ENCODE results near the gene TSPAN10.
"Not testable (repeated sequence)": the region's sequence is repeated elsewhere in the genome, so short reads cannot be mapped to it uniquely, and the experiment has no call there.

The TSPAN10 gene

GRCh38 chr17:81609541-81610311, 27.3 kb upstream of the TSPAN10 start:
- Histone ChIP-seq H3K9me3 (ENCODE audit: control insufficient read depth, insufficient read depth, low read length) (no peaks in the 10 kb centered on the region), H3K4me3 (ENCODE audit: low read depth, low read length) (no peak overlapping the region), H3K4me1 (ENCODE audit: control insufficient read depth, insufficient read depth, low read length) (no peaks in the 10 kb centered on the region), H3K9ac (ENCODE audit: low read depth, low read length) (no peak overlapping the region), H3K27me3 (ENCODE audit: control insufficient read depth, insufficient read depth, low read length) (no peaks in the 10 kb centered on the region), H3K36me3 (ENCODE audit: control insufficient read depth, insufficient read depth, low read length) (peaks cover 26% of the 10 kb centered on the region)

- H3K9ac ChIP-seq (ENCODE audit: low read depth, low read length): no peak overlapping the region
- no peak overlapping the region for H3K4me3 ChIP-seq (ENCODE audit: low read depth, low read length)
- H3K4me1 ChIP-seq (ENCODE audit: control insufficient read depth, insufficient read depth, low read length): no peaks in the 10 kb centered on the region
- peaks cover 23% of the 10 kb centered on the region for H3K36me3 ChIP-seq (ENCODE audit: control insufficient read depth, insufficient read depth, low read length)
- no peaks in the 10 kb centered on the region for H3K27me3 ChIP-seq (ENCODE audit: control insufficient read depth, insufficient read depth, low read length)
- H3K9me3 ChIP-seq (ENCODE audit: control insufficient read depth, insufficient read depth, low read length): no peaks in the 10 kb centered on the region
Measured at GRCh38 chr17:81612172-81612970, 24.6 kb upstream of the TSPAN10 start.

- Histone ChIP-seq H3K9ac (ENCODE audit: low read depth, low read length) (no peak overlapping the region), H3K9me3 (ENCODE audit: control insufficient read depth, insufficient read depth, low read length) (no peaks in the 10 kb centered on the region), H3K4me1 (ENCODE audit: control insufficient read depth, insufficient read depth, low read length) (no peaks in the 10 kb centered on the region), H3K27me3 (ENCODE audit: control insufficient read depth, insufficient read depth, low read length) (no peaks in the 10 kb centered on the region), H3K4me3 (ENCODE audit: low read depth, low read length) (no peak overlapping the region), H3K36me3 (ENCODE audit: control insufficient read depth, insufficient read depth, low read length) (peaks cover 17% of the 10 kb centered on the region)
Measured at GRCh38 chr17:81615401-81615930, 21.5 kb upstream of the TSPAN10 start.

GRCh38 chr17:81616877-81617276, 20.1 kb upstream of the TSPAN10 start:
- Histone ChIP-seq H3K9ac (ENCODE audit: low read depth, low read length) (no peak overlapping the region), H3K36me3 (ENCODE audit: control insufficient read depth, insufficient read depth, low read length) (peaks cover 25% of the 10 kb centered on the region), H3K9me3 (ENCODE audit: control insufficient read depth, insufficient read depth, low read length) (no peaks in the 10 kb centered on the region), H3K4me1 (ENCODE audit: control insufficient read depth, insufficient read depth, low read length) (no peaks in the 10 kb centered on the region), H3K4me3 (ENCODE audit: low read depth, low read length) (no peak overlapping the region), H3K27me3 (ENCODE audit: control insufficient read depth, insufficient read depth, low read length) (no peaks in the 10 kb centered on the region)

GRCh38 chr17:81618307-81618706, 18.7 kb upstream of the TSPAN10 start:
- H3K36me3 ChIP-seq (ENCODE audit: control insufficient read depth, insufficient read depth, low read length): peaks cover 30% of the 10 kb centered on the region
- H3K27me3 ChIP-seq (ENCODE audit: control insufficient read depth, insufficient read depth, low read length); H3K9me3 ChIP-seq (ENCODE audit: control insufficient read depth, insufficient read depth, low read length); H3K4me1 ChIP-seq (ENCODE audit: control insufficient read depth, insufficient read depth, low read length); H3K4me3 ChIP-seq (ENCODE audit: low read depth, low read length); H3K9ac ChIP-seq (ENCODE audit: low read depth, low read length): not testable (repeated sequence)

- H3K4me1 ChIP-seq (ENCODE audit: control insufficient read depth, insufficient read depth, low read length): no peaks in the 10 kb centered on the region
- H3K9ac ChIP-seq (ENCODE audit: low read depth, low read length): no peak overlapping the region
- no peak overlapping the region for H3K4me3 ChIP-seq (ENCODE audit: low read depth, low read length)
- H3K36me3 ChIP-seq (ENCODE audit: control insufficient read depth, insufficient read depth, low read length): peaks cover 45% of the 10 kb centered on the region
- no peaks in the 10 kb centered on the region for H3K9me3 ChIP-seq (ENCODE audit: control insufficient read depth, insufficient read depth, low read length)
- no peaks in the 10 kb centered on the region for H3K27me3 ChIP-seq (ENCODE audit: control insufficient read depth, insufficient read depth, low read length)
Measured at GRCh38 chr17:81621494-81622130, 15.4 kb upstream of the TSPAN10 start.

- peaks cover 17% of the 10 kb centered on the region for H3K36me3 ChIP-seq (ENCODE audit: control insufficient read depth, insufficient read depth, low read length)
- H3K9ac ChIP-seq (ENCODE audit: low read depth, low read length): no peak overlapping the region
Measured at GRCh38 chr17:81630274-81630673, 6.7 kb upstream of the TSPAN10 start.

GRCh38 chr17:81631482-81631881, 5.5 kb upstream of the TSPAN10 start:
- Histone ChIP-seq H3K4me1 (ENCODE audit: control insufficient read depth, insufficient read depth, low read length) (no peaks in the 10 kb centered on the region), H3K36me3 (ENCODE audit: control insufficient read depth, insufficient read depth, low read length) (peaks cover 11% of the 10 kb centered on the region), H3K9ac (ENCODE audit: low read depth, low read length) (no peak overlapping the region), H3K4me3 (ENCODE audit: low read depth, low read length) (no peak overlapping the region), H3K9me3 (ENCODE audit: control insufficient read depth, insufficient read depth, low read length) (no peaks in the 10 kb centered on the region), H3K27me3 (ENCODE audit: control insufficient read depth, insufficient read depth, low read length) (no peaks in the 10 kb centered on the region)

More at GRCh38 chr17:81630274-81630673, 6.7 kb upstream of the TSPAN10 start:
- no peak overlapping the region for H3K4me3 ChIP-seq (ENCODE audit: low read depth, low read length)
- no peaks in the 10 kb centered on the region for H3K4me1 ChIP-seq (ENCODE audit: control insufficient read depth, insufficient read depth, low read length)
- no peaks in the 10 kb centered on the region for H3K9me3 ChIP-seq (ENCODE audit: control insufficient read depth, insufficient read depth, low read length)
- H3K27me3 ChIP-seq (ENCODE audit: control insufficient read depth, insufficient read depth, low read length): no peaks in the 10 kb centered on the region

GRCh38 chr17:81635431-81635830, 1.6 kb upstream of the TSPAN10 start:
- H3K36me3 ChIP-seq (ENCODE audit: control insufficient read depth, insufficient read depth, low read length): no peaks in the 10 kb centered on the region
- no peak overlapping the region for H3K9ac ChIP-seq (ENCODE audit: low read depth, low read length)
- no peaks in the 10 kb centered on the region for H3K9me3 ChIP-seq (ENCODE audit: control insufficient read depth, insufficient read depth, low read length)
- H3K4me3 ChIP-seq (ENCODE audit: low read depth, low read length): peak overlapping the region; percentile 97
- H3K4me1 ChIP-seq (ENCODE audit: control insufficient read depth, insufficient read depth, low read length): no peaks in the 10 kb centered on the region
- H3K27me3 ChIP-seq (ENCODE audit: control insufficient read depth, insufficient read depth, low read length): no peaks in the 10 kb centered on the region

GRCh38 chr17:81635973-81636504, 957 bp upstream of the TSPAN10 start:
- Histone ChIP-seq H3K27me3 (ENCODE audit: control insufficient read depth, insufficient read depth, low read length) (no peaks in the 10 kb centered on the region), H3K4me1 (ENCODE audit: control insufficient read depth, insufficient read depth, low read length) (no peaks in the 10 kb centered on the region), H3K9me3 (ENCODE audit: control insufficient read depth, insufficient read depth, low read length) (no peaks in the 10 kb centered on the region), H3K36me3 (ENCODE audit: control insufficient read depth, insufficient read depth, low read length) (no peaks in the 10 kb centered on the region), H3K4me3 (ENCODE audit: low read depth, low read length) (peak overlapping the region; percentile 97), H3K9ac (ENCODE audit: low read depth, low read length) (peak overlapping the region; percentile 88)

- H3K4me1 ChIP-seq (ENCODE audit: control insufficient read depth, insufficient read depth, low read length): no peaks in the 10 kb centered on the region
- H3K9ac ChIP-seq (ENCODE audit: low read depth, low read length): no peak overlapping the region
- no peak overlapping the region for H3K4me3 ChIP-seq (ENCODE audit: low read depth, low read length)
- H3K27me3 ChIP-seq (ENCODE audit: control insufficient read depth, insufficient read depth, low read length): no peaks in the 10 kb centered on the region
- no peaks in the 10 kb centered on the region for H3K36me3 ChIP-seq (ENCODE audit: control insufficient read depth, insufficient read depth, low read length)
- H3K9me3 ChIP-seq (ENCODE audit: control insufficient read depth, insufficient read depth, low read length): no peaks in the 10 kb centered on the region
Measured at GRCh38 chr17:81638683-81639082, 1.7 kb downstream of the TSPAN10 start.
